Measurements from ENCODE around the gene LCE4A. TPM values are rescaled to one million over a fixed set of nuclear protein-coding genes. Genes with fewer than 3 reads are reported as not detected.
"Not testable (repeated sequence)": the region's sequence is repeated elsewhere in the genome, so short reads cannot be mapped to it uniquely, and the experiment has no call there.

Gene LCE4A, protein sequence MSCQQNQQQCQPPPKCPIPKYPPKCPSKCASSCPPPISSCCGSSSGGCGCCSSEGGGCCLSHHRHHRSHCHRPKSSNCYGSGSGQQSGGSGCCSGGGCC
- not detected in 2 replicates for total RNA-seq

DNA sequence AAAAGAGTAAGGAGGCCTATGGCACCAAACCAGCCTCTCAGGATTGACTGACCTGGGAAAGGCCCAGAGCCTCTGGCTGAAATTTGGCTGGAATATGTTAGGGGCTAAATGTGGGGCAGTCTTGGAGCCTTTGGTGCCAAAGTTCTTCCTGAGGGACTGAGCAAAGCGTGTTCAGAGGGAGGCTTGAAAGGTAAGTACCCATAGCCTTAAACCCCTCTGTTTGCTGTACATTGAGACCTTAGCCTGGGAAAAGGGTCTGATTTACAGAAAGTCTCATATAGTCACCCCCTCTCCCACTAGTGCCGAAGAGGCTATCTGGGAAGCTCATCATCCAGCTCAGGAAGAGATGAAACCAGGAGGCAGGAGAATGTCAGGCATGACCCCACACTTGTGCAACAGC lies at the start of gene LCE4A:
LCE4A (plus strand) TSS at position 301 of the 400 bp plus-strand sequence. CDS start 916 bp downstream, outside the sequence.
- intact Hi-C loops (cut with micrococcal nuclease): no loop called here
- peaks cover 4% of the 10 kb centered on the region for H3K27me3 Mint-ChIP-seq (ENCODE audit: insufficient read depth)
- no peaks in the 10 kb centered on the region for H3K4me1 Mint-ChIP-seq (ENCODE audit: low read depth)
- no peak for DNase-seq (ENCODE audit: low spot score)
- no peak within 1 kb of the TSS for H3K27ac Mint-ChIP-seq
- no peaks in the 10 kb centered on the region for H3K9me3 Mint-ChIP-seq
- H3K4me3 Mint-ChIP-seq: no peak within 1 kb of the TSS
- H3K36me3 Mint-ChIP-seq (ENCODE audit: low read depth): no peaks in the 10 kb centered on the region

DNA sequence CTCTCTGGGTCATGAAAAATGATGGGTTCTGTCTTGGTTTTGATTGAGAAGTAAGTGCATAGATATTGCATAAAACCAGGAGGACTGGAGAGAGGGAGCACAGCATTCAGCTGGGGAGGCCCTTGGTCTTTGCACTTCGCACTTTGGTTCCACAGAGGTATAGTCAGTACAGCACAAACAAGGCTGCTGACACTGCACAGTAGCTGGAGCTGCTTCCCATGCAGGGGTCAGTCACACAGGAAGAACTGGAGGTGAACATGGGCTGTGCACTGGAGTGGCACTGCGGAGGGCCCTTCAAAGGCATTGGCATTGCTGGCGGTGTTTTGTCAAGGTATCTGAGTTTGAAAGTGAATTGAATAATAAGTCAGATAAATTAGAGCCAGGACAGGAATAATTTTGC lies 49.3 kb upstream of the LCE4A start:
- Mint-ChIP-seq H3K27ac (no peak overlapping the region), H3K27me3 (ENCODE audit: insufficient read depth) (peaks cover 15% of the 10 kb centered on the region), H3K36me3 (ENCODE audit: low read depth) (no peaks in the 10 kb centered on the region), H3K9me3 (no peaks in the 10 kb centered on the region), H3K4me1 (ENCODE audit: low read depth) (peaks cover 4% of the 10 kb centered on the region), H3K4me3 (no peak overlapping the region)
- no peak for DNase-seq (ENCODE audit: low spot score)
- intact Hi-C loops (cut with micrococcal nuclease): no loop called here

DNA sequence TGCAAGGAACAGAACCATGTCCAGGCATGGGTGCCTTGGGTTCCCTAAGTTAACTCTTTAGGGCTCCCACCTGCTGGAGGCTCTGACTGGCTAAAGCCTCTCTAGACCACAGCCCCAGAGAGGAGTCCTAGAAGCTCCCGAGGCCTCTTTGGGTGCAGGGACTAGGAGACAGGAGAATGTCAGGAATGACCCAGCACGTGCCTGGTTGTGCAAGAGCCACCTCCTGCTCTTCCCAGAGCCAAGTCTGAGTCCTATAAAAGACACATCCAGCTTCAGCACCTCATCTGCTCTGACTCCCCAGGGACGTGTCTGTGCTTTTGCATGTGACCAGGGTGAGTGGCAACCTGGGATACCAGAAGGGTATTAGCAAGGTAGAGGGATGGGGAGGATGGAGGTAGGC lies 44.9 kb upstream of the LCE4A start, which contains the start of gene LCE2D:
LCE2D (plus strand) TSS at position 283 of the 400 bp plus-strand sequence. CDS start 726 bp downstream, outside the sequence.
- intact Hi-C loops (cut with micrococcal nuclease): no loop called here
- H3K4me3 Mint-ChIP-seq: no peak within 1 kb of the TSS
- no peak within 1 kb of the TSS for H3K27ac Mint-ChIP-seq
- DNase-seq (ENCODE audit: low spot score): no peak
- no peaks in the 10 kb centered on the region for H3K9me3 Mint-ChIP-seq
- H3K4me1 Mint-ChIP-seq (ENCODE audit: low read depth): no peaks in the 10 kb centered on the region
- H3K36me3 Mint-ChIP-seq (ENCODE audit: low read depth): no peaks in the 10 kb centered on the region
- peaks cover 12% of the 10 kb centered on the region for H3K27me3 Mint-ChIP-seq (ENCODE audit: insufficient read depth)

DNA sequence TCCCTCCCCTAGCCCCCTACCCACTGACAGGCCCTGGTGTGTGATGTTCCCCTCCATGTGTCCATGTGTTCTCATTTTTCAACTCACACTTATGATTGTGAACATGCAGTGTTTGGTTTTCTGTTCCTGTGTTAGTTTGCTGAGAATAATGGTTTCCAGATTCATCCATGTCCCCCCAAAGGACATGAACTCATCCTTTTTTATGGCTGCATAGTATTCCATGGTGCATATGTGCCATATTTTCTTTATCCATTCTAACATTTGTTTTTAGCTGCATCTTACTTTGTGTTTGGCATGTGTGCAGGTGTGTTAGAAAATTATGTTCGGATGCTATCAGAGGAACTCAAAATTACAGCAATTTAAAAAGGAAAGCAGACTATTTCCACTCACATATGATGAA lies 41.8 kb upstream of the LCE4A start:
- H3K4me3 Mint-ChIP-seq; H3K36me3 Mint-ChIP-seq (ENCODE audit: low read depth); DNase-seq (ENCODE audit: low spot score); H3K4me1 Mint-ChIP-seq (ENCODE audit: low read depth); H3K9me3 Mint-ChIP-seq; H3K27ac Mint-ChIP-seq; H3K27me3 Mint-ChIP-seq (ENCODE audit: insufficient read depth); intact Hi-C loops (cut with micrococcal nuclease): not testable (repeated sequence)

DNA sequence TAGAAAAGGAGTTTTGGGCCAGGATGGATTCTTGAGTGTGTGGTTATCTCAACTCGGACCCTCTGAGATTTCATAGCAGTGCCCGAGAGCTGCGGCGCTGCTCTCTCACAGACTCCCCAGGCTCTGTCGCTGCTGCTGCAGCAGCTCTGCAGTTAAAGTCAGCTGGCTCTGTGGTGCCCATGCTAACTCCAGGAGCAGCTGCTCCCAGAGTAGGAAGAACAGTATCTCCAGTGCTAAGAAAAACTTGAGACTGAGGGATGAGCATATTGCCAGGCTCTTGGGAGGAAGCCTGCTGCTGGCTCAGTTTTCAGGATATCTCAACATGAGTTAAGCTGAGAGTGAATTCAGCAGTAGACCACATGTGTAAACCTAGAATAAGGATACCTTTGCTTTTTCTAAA lies 40.3 kb upstream of the LCE4A start:
- intact Hi-C loops (cut with micrococcal nuclease): no loop called here
- Mint-ChIP-seq H3K27ac (no peak overlapping the region), H3K36me3 (ENCODE audit: low read depth) (no peaks in the 10 kb centered on the region), H3K4me3 (no peak overlapping the region), H3K9me3 (no peaks in the 10 kb centered on the region), H3K27me3 (ENCODE audit: insufficient read depth) (peaks cover 3% of the 10 kb centered on the region), H3K4me1 (ENCODE audit: low read depth) (no peaks in the 10 kb centered on the region)
- no peak for DNase-seq (ENCODE audit: low spot score)

DNA sequence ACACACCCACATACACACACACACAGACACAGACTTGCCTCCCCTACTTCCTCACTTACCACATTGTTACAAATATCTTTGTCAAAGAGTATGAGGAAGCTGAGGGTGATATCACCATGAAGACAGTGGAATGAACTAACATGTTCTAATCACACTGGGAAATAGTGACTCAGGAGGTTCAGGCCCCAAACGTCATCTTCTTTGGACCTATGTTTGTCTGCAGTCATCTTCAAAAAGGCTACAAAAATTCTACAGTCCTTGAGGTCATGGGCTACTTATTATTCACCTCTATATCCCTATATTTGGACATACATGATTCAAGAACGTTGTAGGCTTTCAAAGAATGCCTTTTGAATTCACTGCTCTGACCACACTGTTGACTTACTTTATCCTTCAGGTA lies 34.9 kb upstream of the LCE4A start:
- H3K27ac Mint-ChIP-seq: no peak overlapping the region
- no peak for DNase-seq (ENCODE audit: low spot score)
- no peaks in the 10 kb centered on the region for H3K36me3 Mint-ChIP-seq (ENCODE audit: low read depth)
- no peaks in the 10 kb centered on the region for H3K9me3 Mint-ChIP-seq
- intact Hi-C loops (cut with micrococcal nuclease): no loop called here
- H3K27me3 Mint-ChIP-seq (ENCODE audit: insufficient read depth): peaks cover 3% of the 10 kb centered on the region
- H3K4me3 Mint-ChIP-seq: no peak overlapping the region
- no peaks in the 10 kb centered on the region for H3K4me1 Mint-ChIP-seq (ENCODE audit: low read depth)

DNA sequence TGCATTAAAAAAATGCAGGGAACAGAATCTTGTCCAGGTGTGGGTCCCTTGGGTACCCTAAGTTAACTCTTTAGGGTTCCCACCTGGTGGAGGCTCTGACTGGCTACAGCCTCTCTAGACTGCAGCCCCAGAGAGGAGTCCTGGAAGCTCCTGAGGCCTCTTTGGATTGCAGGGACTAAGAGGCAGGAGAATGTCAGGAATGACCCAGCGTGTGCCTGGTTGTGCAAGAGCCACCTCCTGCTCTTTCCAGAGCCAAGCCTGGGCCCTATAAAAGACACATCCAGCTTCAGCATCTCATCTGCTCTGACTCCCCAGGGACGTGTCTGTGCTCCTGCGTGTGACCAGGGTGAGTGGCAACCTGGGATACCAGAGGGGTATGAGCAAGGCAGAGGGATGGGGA lies 33.0 kb upstream of the LCE4A start, which contains the start of gene LCE2C:
LCE2C (plus strand) TSS at position 297 of the 400 bp plus-strand sequence. CDS start 737 bp downstream, outside the sequence.
- H3K27ac Mint-ChIP-seq; H3K4me1 Mint-ChIP-seq (ENCODE audit: low read depth); H3K27me3 Mint-ChIP-seq (ENCODE audit: insufficient read depth); DNase-seq (ENCODE audit: low spot score); intact Hi-C loops (cut with micrococcal nuclease); H3K4me3 Mint-ChIP-seq; H3K36me3 Mint-ChIP-seq (ENCODE audit: low read depth); H3K9me3 Mint-ChIP-seq: not testable (repeated sequence)

GRCh38 chr1:152679459-152679858 lies 28.5 kb upstream of the LCE4A start:
- Mint-ChIP-seq H3K4me1 (ENCODE audit: low read depth) (no peaks in the 10 kb centered on the region), H3K36me3 (ENCODE audit: low read depth) (no peaks in the 10 kb centered on the region), H3K27me3 (ENCODE audit: insufficient read depth) (no peaks in the 10 kb centered on the region), H3K27ac (no peak overlapping the region), H3K4me3 (no peak overlapping the region), H3K9me3 (no peaks in the 10 kb centered on the region)
- no peak for DNase-seq (ENCODE audit: low spot score)
- intact Hi-C loops (cut with micrococcal nuclease): no loop called here

DNA sequence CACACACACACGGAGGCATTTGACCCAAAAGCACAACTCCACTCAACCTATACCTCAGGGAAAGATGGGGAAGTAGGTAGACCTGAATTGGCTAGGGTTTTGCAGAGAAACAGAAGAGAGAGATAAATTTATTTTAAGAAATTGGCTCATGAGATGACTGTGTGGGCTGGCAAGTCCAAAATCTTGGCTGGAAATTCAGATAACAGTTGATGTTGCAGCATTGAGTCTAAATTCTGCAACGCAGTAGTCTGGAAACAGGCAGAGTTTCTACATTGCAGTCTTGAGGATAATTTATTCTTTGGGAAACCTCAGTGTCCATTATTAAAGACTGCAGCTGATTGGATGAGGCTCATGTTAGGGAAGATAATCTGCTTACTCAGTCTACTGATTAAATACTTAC lies 26.3 kb upstream of the LCE4A start:
- Mint-ChIP-seq H3K27ac (no peak overlapping the region), H3K27me3 (ENCODE audit: insufficient read depth) (no peaks in the 10 kb centered on the region), H3K4me1 (ENCODE audit: low read depth) (no peaks in the 10 kb centered on the region), H3K9me3 (no peaks in the 10 kb centered on the region), H3K36me3 (ENCODE audit: low read depth) (no peaks in the 10 kb centered on the region), H3K4me3 (no peak overlapping the region)
- intact Hi-C loops (cut with micrococcal nuclease): no loop called here
- no peak for DNase-seq (ENCODE audit: low spot score)

DNA sequence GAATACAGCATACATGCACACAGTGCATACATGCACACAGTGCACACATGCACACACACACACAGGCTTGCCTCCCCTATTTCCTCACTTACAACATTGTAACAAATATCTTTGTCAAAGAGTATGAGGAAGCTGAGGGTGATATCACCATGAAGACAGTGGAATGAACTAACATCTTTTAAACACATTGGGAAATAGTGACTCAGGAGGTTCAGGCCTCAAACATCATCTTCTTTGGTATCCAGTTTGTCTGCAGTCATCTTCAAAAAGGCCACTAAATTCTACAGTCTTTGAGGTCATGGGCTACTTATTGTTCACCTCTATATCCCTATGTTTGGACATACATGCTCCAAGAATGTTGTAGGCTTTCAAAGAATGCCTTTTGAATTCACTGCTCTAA lies 24.1 kb upstream of the LCE4A start:
- Mint-ChIP-seq H3K4me1 (ENCODE audit: low read depth) (no peaks in the 10 kb centered on the region), H3K9me3 (no peaks in the 10 kb centered on the region), H3K27ac (no peak overlapping the region), H3K4me3 (no peak overlapping the region), H3K36me3 (ENCODE audit: low read depth) (no peaks in the 10 kb centered on the region), H3K27me3 (ENCODE audit: insufficient read depth) (peaks cover 3% of the 10 kb centered on the region)
- DNase-seq (ENCODE audit: low spot score): no peak
- intact Hi-C loops (cut with micrococcal nuclease): no loop called here

GRCh38 chr1:152685823-152686222 lies 22.1 kb upstream of the LCE4A start, which contains the start of gene LCE2B:
LCE2B (plus strand) TSS chr1:152686123; CDS start chr1:152686844, 721 bp downstream.
- H3K27ac Mint-ChIP-seq; H3K4me1 Mint-ChIP-seq (ENCODE audit: low read depth); DNase-seq (ENCODE audit: low spot score); H3K4me3 Mint-ChIP-seq; H3K36me3 Mint-ChIP-seq (ENCODE audit: low read depth); intact Hi-C loops (cut with micrococcal nuclease); H3K27me3 Mint-ChIP-seq (ENCODE audit: insufficient read depth); H3K9me3 Mint-ChIP-seq: not testable (repeated sequence)

- Mint-ChIP-seq H3K4me3 (no peak within 1 kb of the TSS), H3K4me1 (ENCODE audit: low read depth) (no peaks in the 10 kb centered on the region), H3K27me3 (ENCODE audit: insufficient read depth) (peaks cover 3% of the 10 kb centered on the region), H3K27ac (no peak within 1 kb of the TSS), H3K36me3 (ENCODE audit: low read depth) (no peaks in the 10 kb centered on the region), H3K9me3 (no peaks in the 10 kb centered on the region)
- intact Hi-C loops (cut with micrococcal nuclease): no loop called here
- DNase-seq (ENCODE audit: low spot score): no peak
Measured at GRCh38 chr1:152697701-152698600, 10.0 kb upstream of the LCE4A start, which contains the start of gene LCE2A. LCE2A (plus strand) TSS chr1:152698345; CDS start chr1:152698902, 557 bp downstream.

- intact Hi-C loops (cut with micrococcal nuclease): no loop called here
- peaks cover 3% of the 10 kb centered on the region for H3K27me3 Mint-ChIP-seq (ENCODE audit: insufficient read depth)
- H3K4me3 Mint-ChIP-seq: no peak overlapping the region
- no peak for DNase-seq (ENCODE audit: low spot score)
- H3K27ac Mint-ChIP-seq: no peak overlapping the region
- H3K9me3 Mint-ChIP-seq: no peaks in the 10 kb centered on the region
- no peaks in the 10 kb centered on the region for H3K4me1 Mint-ChIP-seq (ENCODE audit: low read depth)
- no peaks in the 10 kb centered on the region for H3K36me3 Mint-ChIP-seq (ENCODE audit: low read depth)
Measured at GRCh38 chr1:152699746-152700145, 8.2 kb upstream of the LCE4A start.

Data from activated T-helper 1 cell treated with anti-CD3 and anti-CD28 coated beads, Interleukin-12 subunit alpha, Interleukin-12 subunit beta, Interleukin-2, Interleukin-4 antibody, amounts not matched to agents 30 ng/mL and 10 ng/mL and 1 ng/mL, durations not matched to agents 14 hours and 24 hours and 36 hours (primary cell).